ENCODE data around the gene TAS2R46.

DNA sequence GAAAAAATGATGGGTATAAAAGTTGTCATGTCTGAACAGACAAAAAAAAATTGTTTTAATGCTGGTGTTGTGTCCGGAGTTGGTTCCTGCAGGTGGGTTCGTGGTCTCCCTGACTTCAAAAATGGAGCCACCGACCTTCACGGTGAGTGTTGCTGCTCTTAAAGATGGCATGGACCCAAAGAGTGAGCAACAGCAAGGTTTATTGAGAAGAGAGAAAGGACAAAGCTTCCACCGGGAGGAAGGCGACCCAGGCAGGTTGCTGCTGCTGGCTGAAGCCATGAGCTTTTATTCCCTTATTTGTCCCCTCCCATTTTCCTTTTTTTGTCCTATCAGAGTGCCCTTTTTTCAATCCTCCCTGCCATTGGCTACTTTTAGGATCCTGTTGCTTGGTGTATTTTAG, 30.8 kb downstream of the TAS2R46 start, which contains the start of gene TAS2R31:
- TF ChIP-seq, protein P1, sequence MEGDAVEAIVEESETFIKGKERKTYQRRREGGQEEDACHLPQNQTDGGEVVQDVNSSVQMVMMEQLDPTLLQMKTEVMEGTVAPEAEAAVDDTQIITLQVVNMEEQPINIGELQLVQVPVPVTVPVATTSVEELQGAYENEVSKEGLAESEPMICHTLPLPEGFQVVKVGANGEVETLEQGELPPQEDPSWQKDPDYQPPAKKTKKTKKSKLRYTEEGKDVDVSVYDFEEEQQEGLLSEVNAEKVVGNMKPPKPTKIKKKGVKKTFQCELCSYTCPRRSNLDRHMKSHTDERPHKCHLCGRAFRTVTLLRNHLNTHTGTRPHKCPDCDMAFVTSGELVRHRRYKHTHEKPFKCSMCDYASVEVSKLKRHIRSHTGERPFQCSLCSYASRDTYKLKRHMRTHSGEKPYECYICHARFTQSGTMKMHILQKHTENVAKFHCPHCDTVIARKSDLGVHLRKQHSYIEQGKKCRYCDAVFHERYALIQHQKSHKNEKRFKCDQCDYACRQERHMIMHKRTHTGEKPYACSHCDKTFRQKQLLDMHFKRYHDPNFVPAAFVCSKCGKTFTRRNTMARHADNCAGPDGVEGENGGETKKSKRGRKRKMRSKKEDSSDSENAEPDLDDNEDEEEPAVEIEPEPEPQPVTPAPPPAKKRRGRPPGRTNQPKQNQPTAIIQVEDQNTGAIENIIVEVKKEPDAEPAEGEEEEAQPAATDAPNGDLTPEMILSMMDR (conservative IDR thresholded peaks at IDR 0.05; ENCODE audit: low read length), result no peak
- no peak for TF ChIP-seq EZH2phosphoT487 (IDR thresholded peaks at IDR 0.05; ENCODE audit: borderline replicate concordance, low read depth, low read length)
